ENCODE results near the gene VSTM2A.

VSTM2A gene

GRCh38 chr7:54545241-54545563, 3.0 kb downstream of the VSTM2A start:
- H3K4me3 ChIP-seq (ENCODE audit: low read depth, low read length) = no peak overlapping the region
- no peak for TF ChIP-seq CTCF (IDR thresholded peaks at IDR 0.05; ENCODE audit: low read depth, low read length)

- no peak for TF ChIP-seq CTCF (IDR thresholded peaks at IDR 0.05; ENCODE audit: low read depth, low read length)
- H3K4me3 ChIP-seq (ENCODE audit: low read depth, low read length) = no peak overlapping the region
Observed at GRCh38 chr7:54546081-54546985, 4.2 kb downstream of the VSTM2A start.

GRCh38 chr7:54546986-54547314, 4.8 kb downstream of the VSTM2A start:
- TF ChIP-seq CTCF (IDR thresholded peaks at IDR 0.05; ENCODE audit: low read depth, low read length) = no peak
- H3K4me3 ChIP-seq (ENCODE audit: low read depth, low read length) = no peak overlapping the region

GRCh38 chr7:54550471-54550870, 8.3 kb downstream of the VSTM2A start:
- no peak overlapping the region for H3K4me3 ChIP-seq (ENCODE audit: low read depth, low read length)
- no peak for TF ChIP-seq CTCF (IDR thresholded peaks at IDR 0.05; ENCODE audit: low read depth, low read length)

- no peak for TF ChIP-seq CTCF (IDR thresholded peaks at IDR 0.05; ENCODE audit: low read depth, low read length)
- H3K4me3 ChIP-seq (ENCODE audit: low read depth, low read length) = no peak overlapping the region
Observed at GRCh38 chr7:54556121-54556520, 13.9 kb downstream of the VSTM2A start.

GRCh38 chr7:54559401-54559800, 17.2 kb downstream of the VSTM2A start:
- TF ChIP-seq CTCF (IDR thresholded peaks at IDR 0.05; ENCODE audit: low read depth, low read length) = no peak
- H3K4me3 ChIP-seq (ENCODE audit: low read depth, low read length) = no peak overlapping the region

- TF ChIP-seq CTCF (IDR thresholded peaks at IDR 0.05; ENCODE audit: low read depth, low read length) = no peak
- H3K4me3 ChIP-seq (ENCODE audit: low read depth, low read length) = no peak overlapping the region
Observed at GRCh38 chr7:54560198-54560597, 18.0 kb downstream of the VSTM2A start.

Measured in WI38 (cell line).